ENCODE measurements around the gene NMNAT2. TPM values are rescaled to one million over a fixed set of nuclear protein-coding genes. Genes with fewer than 3 reads are reported as not detected.
A peak's percentile ranks its signal among the peaks of the same experiment; 100 is the strongest.

The NMNAT2 gene
- total and polyA plus RNA-seq, 7 donors = 0.04 to 0.61 (median 0.38) TPM

- Histone ChIP-seq H3K36me3 (ENCODE audit: insufficient read depth in 1 of 2, low read depth in 1 of 2) (no peaks in the 10 kb centered on the region), H3K27ac (no peak overlapping the region), H3K4me1 (no peaks in the 10 kb centered on the region), H3K27me3 (ENCODE audit: insufficient read depth in 3 of 3, low read length in 2 of 3) (peaks cover 0 to 29% (median 2%) of the 10 kb centered on the region in 3 donors), H3K9me3 (no peaks in the 10 kb centered on the region), H3K4me3 (no peak overlapping the region)
- DNase-seq (peak; percentile 33 to 68), ATAC-seq (peak in 3 of 4 donors; percentile 37 to 45 (median 38))
- TF ChIP-seq CTCF (IDR thresholded peaks at IDR 0.05) = no peak
- intact Hi-C loops (cut with DNase I) = no loop called here
- WGBS, 3 donors = 25 to 36% (median 27%) methylated on average over 11 of the region's 11 CpGs
Observed at GRCh38 chr1:183327434-183328290, 90.5 kb downstream of the NMNAT2 start.

GRCh38 chr1:183323849-183324683 lies 94.1 kb downstream of the NMNAT2 start:
- 87 to 93% (median 93%) methylated on average over 7 of the region's 7 CpGs for WGBS, 3 donors
- no peak for DNase-seq
- TF ChIP-seq CTCF (IDR thresholded peaks at IDR 0.05) = no peak

DNA sequence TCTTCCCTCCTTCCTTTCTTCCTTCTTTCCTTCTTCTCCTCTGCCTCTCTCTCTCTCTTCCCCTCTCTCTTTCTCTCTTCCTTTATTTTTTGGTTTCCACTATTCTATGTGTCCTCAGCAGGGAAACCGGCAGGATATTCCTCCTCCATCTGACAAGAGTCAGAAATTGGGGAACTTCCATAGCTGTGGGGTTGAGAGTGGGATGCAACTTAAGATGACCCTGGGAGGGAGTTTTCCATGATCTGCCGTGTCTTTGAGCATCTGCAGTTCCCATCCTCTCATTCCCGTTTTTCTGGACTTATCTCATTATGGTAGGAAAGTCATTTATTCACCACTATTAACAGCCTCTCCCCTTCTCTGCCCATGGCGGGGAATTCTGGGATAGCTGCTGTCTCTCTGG lies 98.6 kb downstream of the NMNAT2 start:
- DNase-seq = no peak
- WGBS, 3 donors = 79 to 82% (median 80%) methylated on average over 4 of the region's 4 CpGs
- H3K9me3 ChIP-seq = no peaks in the 10 kb centered on the region
- intact Hi-C loops (cut with DNase I) = loop anchor here (1.0 to 10.0 kb wide), 3 partner anchors 37 to 355 kb away; no protein-coding TSS in a partner anchor
- no peak for TF ChIP-seq CTCF (IDR thresholded peaks at IDR 0.05)
- no peak overlapping the region for H3K4me3 ChIP-seq
- no peak for ATAC-seq
- H3K4me1 ChIP-seq = peaks cover 9% of the 10 kb centered on the region
- no peaks in the 10 kb centered on the region for H3K36me3 ChIP-seq (ENCODE audit: insufficient read depth in 1 of 2, low read depth in 1 of 2)
- no peak overlapping the region for H3K27ac ChIP-seq
- H3K27me3 ChIP-seq (ENCODE audit: insufficient read depth in 3 of 3, low read length in 2 of 3) = no peaks in the 10 kb centered on the region

More at GRCh38 chr1:183323849-183324683, 94.1 kb downstream of the NMNAT2 start:
- H3K9me3 ChIP-seq = no peaks in the 10 kb centered on the region
- H3K4me3 ChIP-seq = no peak overlapping the region
- intact Hi-C loops (cut with DNase I) = no loop called here
- H3K36me3 ChIP-seq (ENCODE audit: insufficient read depth in 1 of 2, low read depth in 1 of 2) = no peaks in the 10 kb centered on the region
- no peak for ATAC-seq
- peaks cover 0 to 12% (median 0%) of the 10 kb centered on the region in 3 donors for H3K27me3 ChIP-seq (ENCODE audit: insufficient read depth in 3 of 3, low read length in 2 of 3)
- no peak overlapping the region for H3K27ac ChIP-seq
- H3K4me1 ChIP-seq = no peaks in the 10 kb centered on the region

DNA sequence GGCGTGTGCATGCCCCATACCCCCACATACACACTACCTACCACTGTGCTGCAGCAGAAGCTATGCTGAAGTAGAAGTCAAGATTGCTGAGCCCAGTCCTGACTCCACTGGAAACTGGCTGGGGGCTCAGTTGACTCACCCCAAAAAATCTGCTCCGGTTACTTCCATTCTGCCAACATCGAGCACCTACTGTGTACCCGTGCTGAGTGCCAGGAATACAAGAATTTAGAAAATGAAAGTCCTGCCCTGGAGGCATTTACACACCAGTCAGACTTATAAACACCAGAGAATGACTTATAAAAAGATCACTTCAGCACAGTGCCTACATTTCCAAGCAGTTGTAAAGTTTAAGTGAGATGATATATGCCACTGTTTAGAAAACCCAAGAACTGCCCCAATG lies 99.1 kb downstream of the NMNAT2 start:
- Histone ChIP-seq H3K27ac (no peak overlapping the region), H3K9me3 (no peaks in the 10 kb centered on the region), H3K4me3 (no peak overlapping the region), H3K27me3 (ENCODE audit: insufficient read depth in 3 of 3, low read length in 2 of 3) (no peaks in the 10 kb centered on the region), H3K4me1 (peaks cover 9% of the 10 kb centered on the region), H3K36me3 (ENCODE audit: insufficient read depth in 1 of 2, low read depth in 1 of 2) (no peaks in the 10 kb centered on the region)
- whole genome bisulfite sequencing, 3 donors = 64 to 85% (median 77%) methylated on average over 4 of the region's 4 CpGs
- intact Hi-C loops (cut with DNase I) = loop anchor here (1.0 to 10.0 kb wide), 3 partner anchors 37 to 354 kb away; no protein-coding TSS in a partner anchor
- DNase-seq = no peak
- no peak for TF ChIP-seq CTCF (IDR thresholded peaks at IDR 0.05)
- ATAC-seq = peak in 1 of 4 donors; percentile 17
